ENCODE results near the gene POU2F1. TPM values are rescaled to one million over a fixed set of nuclear protein-coding genes. Genes with fewer than 3 reads are reported as not detected.

Gene POU2F1
- total RNA-seq, 4 donors from 2014 or later, result 21.0 to 33.7 (median 21.8) TPM

GRCh38 chr1:167456524-167456923 lies 235.8 kb downstream of the POU2F1 start:
- Histone ChIP-seq H3K9me3 (no peaks in the 10 kb centered on the region), H3K27ac (peak overlapping the region in 1 of 4 donors; percentile 78), H3K27me3 (no peaks in the 10 kb centered on the region), H3K4me1 (peaks cover 0 to 7% (median 0%) of the 10 kb centered on the region in 4 donors), H3K4me3 (no peak overlapping the region), H3K36me3 (no peaks in the 10 kb centered on the region)
- WGBS, 2 donors, result 94 to 100% methylated on average over 5 of the region's 5 CpGs
- TF ChIP-seq EP300 (IDR thresholded peaks at IDR 0.05), result no peak
- TF ChIP-seq, protein P1, sequence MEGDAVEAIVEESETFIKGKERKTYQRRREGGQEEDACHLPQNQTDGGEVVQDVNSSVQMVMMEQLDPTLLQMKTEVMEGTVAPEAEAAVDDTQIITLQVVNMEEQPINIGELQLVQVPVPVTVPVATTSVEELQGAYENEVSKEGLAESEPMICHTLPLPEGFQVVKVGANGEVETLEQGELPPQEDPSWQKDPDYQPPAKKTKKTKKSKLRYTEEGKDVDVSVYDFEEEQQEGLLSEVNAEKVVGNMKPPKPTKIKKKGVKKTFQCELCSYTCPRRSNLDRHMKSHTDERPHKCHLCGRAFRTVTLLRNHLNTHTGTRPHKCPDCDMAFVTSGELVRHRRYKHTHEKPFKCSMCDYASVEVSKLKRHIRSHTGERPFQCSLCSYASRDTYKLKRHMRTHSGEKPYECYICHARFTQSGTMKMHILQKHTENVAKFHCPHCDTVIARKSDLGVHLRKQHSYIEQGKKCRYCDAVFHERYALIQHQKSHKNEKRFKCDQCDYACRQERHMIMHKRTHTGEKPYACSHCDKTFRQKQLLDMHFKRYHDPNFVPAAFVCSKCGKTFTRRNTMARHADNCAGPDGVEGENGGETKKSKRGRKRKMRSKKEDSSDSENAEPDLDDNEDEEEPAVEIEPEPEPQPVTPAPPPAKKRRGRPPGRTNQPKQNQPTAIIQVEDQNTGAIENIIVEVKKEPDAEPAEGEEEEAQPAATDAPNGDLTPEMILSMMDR (IDR thresholded peaks at IDR 0.05), result no peak
- no peak for TF ChIP-seq POLR2A (IDR thresholded peaks at IDR 0.05)
- DNase-seq (ENCODE audit: low spot score in 2 of 2), result no peak

DNA sequence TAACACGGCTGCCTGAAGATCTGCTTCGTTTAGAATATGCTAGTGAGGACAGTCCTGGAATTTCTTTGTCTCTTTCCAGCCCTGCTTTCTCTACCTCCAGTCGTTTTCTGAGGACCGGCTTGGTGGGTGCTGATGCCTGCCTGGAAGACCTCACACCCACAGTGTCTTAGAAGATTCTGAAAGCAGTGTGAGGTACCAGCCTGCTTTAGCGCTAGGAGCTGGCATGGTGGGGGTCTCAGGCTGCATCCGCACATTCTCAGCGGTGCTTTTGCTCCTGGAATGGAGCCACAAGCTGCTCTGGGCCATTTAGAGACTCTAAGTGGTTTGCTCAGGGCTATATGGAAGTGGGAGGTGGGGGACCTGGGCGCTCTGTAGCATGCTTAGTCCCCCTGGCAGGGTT lies 236.2 kb downstream of the POU2F1 start:
- no peak overlapping the region for H3K4me3 ChIP-seq
- peaks cover 0 to 7% (median 0%) of the 10 kb centered on the region in 4 donors for H3K4me1 ChIP-seq
- H3K36me3 ChIP-seq, result no peaks in the 10 kb centered on the region
- no peaks in the 10 kb centered on the region for H3K27me3 ChIP-seq
- H3K9me3 ChIP-seq, result no peaks in the 10 kb centered on the region
- DNase-seq (ENCODE audit: low spot score in 2 of 2), result no peak
- 69 to 74% methylated on average over 8 of the region's 8 CpGs for WGBS, 2 donors
- TF ChIP-seq, protein P1 (IDR thresholded peaks at IDR 0.05), result no peak
- H3K27ac ChIP-seq, result no peak overlapping the region

- TF ChIP-seq, protein P1 (IDR thresholded peaks at IDR 0.05), result no peak
- TF ChIP-seq EP300 (IDR thresholded peaks at IDR 0.05) (no peak), POLR2A (IDR thresholded peaks at IDR 0.05) (no peak)
- no peaks in the 10 kb centered on the region for H3K36me3 ChIP-seq
- no peak overlapping the region for H3K4me3 ChIP-seq
- no peaks in the 10 kb centered on the region for H3K27me3 ChIP-seq
- H3K4me1 ChIP-seq, result peaks cover 0 to 7% (median 0%) of the 10 kb centered on the region in 4 donors
- DNase-seq (ENCODE audit: low spot score in 2 of 2), result no peak
- H3K9me3 ChIP-seq, result no peaks in the 10 kb centered on the region
- 82 to 86% methylated on average over 11 of the region's 11 CpGs for WGBS, 2 donors
- H3K27ac ChIP-seq, result no peak overlapping the region
Observed at GRCh38 chr1:167457936-167458584, 237.4 kb downstream of the POU2F1 start.

DNA sequence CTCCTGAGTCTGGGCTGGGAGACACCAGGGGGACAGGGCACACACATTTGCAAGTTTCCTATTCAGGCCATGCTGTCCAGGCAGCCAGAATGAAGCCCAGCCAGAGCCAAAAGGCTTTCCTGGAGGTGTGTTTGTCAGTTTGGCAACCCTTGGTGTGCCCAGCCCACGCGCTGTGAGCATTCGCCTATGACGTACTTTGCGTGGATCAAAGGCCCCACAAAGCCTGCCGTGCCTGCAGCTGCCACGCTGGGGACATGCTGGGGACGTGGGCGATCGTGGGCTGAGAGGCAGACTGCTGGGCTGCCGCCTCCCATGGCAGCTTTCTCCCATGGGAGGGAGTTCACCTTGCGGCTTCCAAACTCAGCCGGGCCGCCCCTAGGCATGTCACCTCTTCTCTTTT lies 240.2 kb downstream of the POU2F1 start:
- Histone ChIP-seq H3K27me3 (no peaks in the 10 kb centered on the region), H3K4me1 (peaks cover 0 to 7% (median 0%) of the 10 kb centered on the region in 4 donors), H3K36me3 (no peaks in the 10 kb centered on the region), H3K9me3 (no peaks in the 10 kb centered on the region), H3K4me3 (no peak overlapping the region), H3K27ac (no peak overlapping the region)
- 79 to 81% methylated on average over 11 to 14 of the region's 14 CpGs for WGBS, 2 donors
- TF ChIP-seq, protein P1 (IDR thresholded peaks at IDR 0.05), result no peak
- TF ChIP-seq POLR2A (IDR thresholded peaks at IDR 0.05) (no peak), EP300 (IDR thresholded peaks at IDR 0.05) (no peak)
- no peak for DNase-seq (ENCODE audit: low spot score in 2 of 2)

DNA sequence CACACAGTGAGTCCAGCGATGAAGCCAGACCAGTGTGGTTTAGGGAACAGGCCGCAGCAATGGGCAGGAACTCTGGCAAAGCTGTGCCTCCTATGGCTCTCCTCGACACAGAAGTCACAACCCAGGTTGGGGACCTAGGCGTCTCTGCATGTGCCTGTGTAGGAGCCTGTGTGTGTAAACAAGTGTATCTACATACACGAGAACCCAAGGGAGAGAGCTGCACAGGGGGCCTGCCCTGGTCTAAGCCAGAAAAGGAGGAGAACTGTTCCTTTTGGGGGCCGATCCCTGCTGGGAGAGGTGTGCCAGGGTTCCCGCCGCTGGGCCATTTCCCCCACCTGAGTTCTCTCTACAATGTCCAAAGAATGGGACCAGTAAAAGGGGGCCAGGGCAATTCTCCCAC lies 241.7 kb downstream of the POU2F1 start:
- no peak overlapping the region for H3K4me3 ChIP-seq
- no peaks in the 10 kb centered on the region for H3K27me3 ChIP-seq
- TF ChIP-seq POLR2A (IDR thresholded peaks at IDR 0.05) (no peak), EP300 (IDR thresholded peaks at IDR 0.05) (no peak)
- TF ChIP-seq, protein P1 (IDR thresholded peaks at IDR 0.05), result no peak
- no peaks in the 10 kb centered on the region for H3K36me3 ChIP-seq
- 94 to 95% methylated on average over 8 of the region's 8 CpGs for WGBS, 2 donors
- no peak overlapping the region for H3K27ac ChIP-seq
- H3K9me3 ChIP-seq, result no peaks in the 10 kb centered on the region
- no peaks in the 10 kb centered on the region for H3K4me1 ChIP-seq
- no peak for DNase-seq (ENCODE audit: low spot score in 2 of 2)

Data from tibial nerve (tissue), 4 donors.